ENCODE results near the gene PRMT3. TPM values are rescaled to one million over a fixed set of nuclear protein-coding genes. Genes with fewer than 3 reads are reported as not detected.

The PRMT3 gene
- total RNA-seq, 4 donors from 2014 or later = 4.4 to 29.4 (median 15.7) TPM

GRCh38 chr11:20501971-20502370 is 114.5 kb downstream of the PRMT3 start:
- no peaks in the 10 kb centered on the region for H3K36me3 ChIP-seq
- intact Hi-C loops (cut with DNase I; ENCODE audit: low total_unique reads) = no loop called here
- no peak overlapping the region for H3K4me3 ChIP-seq
- DNase-seq = no peak
- no peaks in the 10 kb centered on the region for H3K9me3 ChIP-seq
- H3K27ac ChIP-seq = no peak overlapping the region
- no peak for TF ChIP-seq POLR2A (IDR thresholded peaks at IDR 0.05)
- TF ChIP-seq CTCF (IDR thresholded peaks at IDR 0.05) = no peak
- H3K27me3 ChIP-seq = no peaks in the 10 kb centered on the region
- no peaks in the 10 kb centered on the region for H3K4me1 ChIP-seq

GRCh38 chr11:20511982-20512381 is 124.5 kb downstream of the PRMT3 start:
- no peaks in the 10 kb centered on the region for H3K27me3 ChIP-seq
- intact Hi-C loops (cut with DNase I; ENCODE audit: low total_unique reads) = no loop called here

GRCh38 chr11:20512869-20513268 is 125.4 kb downstream of the PRMT3 start:
- Histone ChIP-seq H3K27me3 (no peaks in the 10 kb centered on the region), H3K4me3 (no peak overlapping the region), H3K27ac (no peak overlapping the region), H3K4me1 (no peaks in the 10 kb centered on the region), H3K9me3 (no peaks in the 10 kb centered on the region), H3K36me3 (no peaks in the 10 kb centered on the region)
- DNase-seq = no peak
- intact Hi-C loops (cut with DNase I; ENCODE audit: low total_unique reads) = no loop called here
- TF ChIP-seq CTCF (IDR thresholded peaks at IDR 0.05) (no peak), POLR2A (IDR thresholded peaks at IDR 0.05) (no peak)

More at GRCh38 chr11:20511982-20512381, 124.5 kb downstream of the PRMT3 start:
- Histone ChIP-seq H3K4me3 (no peak overlapping the region), H3K36me3 (no peaks in the 10 kb centered on the region), H3K27ac (no peak overlapping the region), H3K9me3 (no peaks in the 10 kb centered on the region), H3K4me1 (no peaks in the 10 kb centered on the region)
- TF ChIP-seq CTCF (IDR thresholded peaks at IDR 0.05) (no peak), POLR2A (IDR thresholded peaks at IDR 0.05) (no peak)
- DNase-seq = no peak

GRCh38 chr11:20518323-20518834 is 130.9 kb downstream of the PRMT3 start:
- Histone ChIP-seq H3K36me3 (no peaks in the 10 kb centered on the region), H3K9me3 (no peaks in the 10 kb centered on the region), H3K27ac (no peak overlapping the region), H3K4me1 (no peaks in the 10 kb centered on the region), H3K4me3 (no peak overlapping the region), H3K27me3 (no peaks in the 10 kb centered on the region)
- intact Hi-C loops (cut with DNase I; ENCODE audit: low total_unique reads) = no loop called here
- no peak for DNase-seq
- TF ChIP-seq POLR2A (IDR thresholded peaks at IDR 0.05) (no peak), CTCF (IDR thresholded peaks at IDR 0.05) (no peak)

GRCh38 chr11:20522536-20522935 is 135.0 kb downstream of the PRMT3 start:
- TF ChIP-seq POLR2A (IDR thresholded peaks at IDR 0.05) = no peak
- TF ChIP-seq CTCF (IDR thresholded peaks at IDR 0.05) = no peak
- Histone ChIP-seq H3K9me3 (no peaks in the 10 kb centered on the region), H3K27ac (no peak overlapping the region), H3K4me1 (no peaks in the 10 kb centered on the region), H3K4me3 (no peak overlapping the region), H3K27me3 (no peaks in the 10 kb centered on the region), H3K36me3 (no peaks in the 10 kb centered on the region)
- intact Hi-C loops (cut with DNase I; ENCODE audit: low total_unique reads) = no loop called here
- no peak for DNase-seq
